RWPE2 (cell line): Measurements from ENCODE around the gene MCM7.

Experiments
- ATAC-seq: fragments of 200-7000 bp; cut with Tn5 transposase; 3 replicates; pipeline ENCODE4 v1.9.1; 2021; ENCODE audit warnings: low read depth
- DNase-seq: peaks from one replicate; pipeline ENCODE4 v3.0.0-alpha.2; 2020; ENCODE audit warnings: low spot score
- H3K27ac ChIP-seq: fragments of 450-650 bp; 2 replicates; pipeline ENCODE4 v1.5.1; 2017; ENCODE audit warnings: mild to moderate bottlenecking; ENCODE audit not compliant: poor library complexity, severe bottlenecking
- H3K27me3 ChIP-seq: fragments of 250-450 bp; sonication (Bioruptor Pico); 2 replicates; pipeline ENCODE4 v1.5.1; 2021; ENCODE audit warnings: mild to moderate bottlenecking, moderate library complexity; ENCODE audit not compliant: insufficient read depth, poor library complexity, severe bottlenecking
- H3K36me3 ChIP-seq: fragments of 250-450 bp; sonication (Bioruptor Pico); 2 replicates; pipeline ENCODE4 v1.5.1; 2020; ENCODE audit warnings: low read depth, mild to moderate bottlenecking, moderate library complexity
- H3K4me1 ChIP-seq: fragments of 250-450 bp; sonication (Bioruptor Pico); 2 replicates; pipeline ENCODE4 v1.5.1; 2021; ENCODE audit warnings: mild to moderate bottlenecking, moderate library complexity; ENCODE audit not compliant: insufficient read depth, poor library complexity, severe bottlenecking
- H3K4me3 ChIP-seq: fragments of 250-450 bp; sonication (Bioruptor Pico); 2 replicates; pipeline ENCODE4 v1.5.1; 2021; ENCODE audit warnings: mild to moderate bottlenecking, moderate library complexity; ENCODE audit not compliant: severe bottlenecking
- H3K9me3 ChIP-seq: fragments of 250-450 bp; sonication (Bioruptor Pico); 2 replicates; pipeline ENCODE4 v1.5.1; 2021; ENCODE audit warnings: mild to moderate bottlenecking, moderate library complexity; ENCODE audit not compliant: severe bottlenecking
- TF ChIP-seq, protein P1 (sequence below): fragments of 450-650 bp; IDR thresholded peaks from one replicate; pipeline ENCODE4 v1.5.1; 2017; ENCODE audit warnings: mild to moderate bottlenecking, moderate library complexity; ENCODE audit not compliant: poor library complexity, severe bottlenecking

MCM7 gene

DNA sequence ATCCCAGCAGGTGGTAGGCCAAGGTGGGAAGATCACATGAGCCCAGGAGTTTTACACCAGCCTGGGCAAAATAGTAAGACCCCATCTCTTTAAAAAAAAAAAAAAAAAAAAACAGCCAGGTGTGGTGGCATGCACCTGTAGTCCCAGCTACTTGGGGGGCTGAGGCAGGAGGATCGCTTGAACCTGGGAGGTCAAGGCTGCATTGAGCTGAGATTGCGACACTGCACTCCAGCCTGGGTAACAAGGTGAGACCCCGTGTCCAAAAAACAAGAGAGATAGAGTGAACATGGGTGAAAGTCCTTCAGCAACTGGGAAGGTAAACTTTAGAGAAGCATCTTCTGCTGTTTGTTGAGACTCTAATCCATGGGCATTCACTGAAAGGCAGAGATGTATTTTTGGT, 41.3 kb upstream of the MCM7 start:
- Histone ChIP-seq H3K9me3 (no peaks in the 10 kb centered on the region), H3K27ac (no peak overlapping the region), H3K36me3 (no peaks in the 10 kb centered on the region), H3K4me1 (no peaks in the 10 kb centered on the region), H3K27me3 (no peaks in the 10 kb centered on the region), H3K4me3 (no peak overlapping the region)
- DNase-seq: no peak
- no peak for ATAC-seq
- TF ChIP-seq, protein P1, sequence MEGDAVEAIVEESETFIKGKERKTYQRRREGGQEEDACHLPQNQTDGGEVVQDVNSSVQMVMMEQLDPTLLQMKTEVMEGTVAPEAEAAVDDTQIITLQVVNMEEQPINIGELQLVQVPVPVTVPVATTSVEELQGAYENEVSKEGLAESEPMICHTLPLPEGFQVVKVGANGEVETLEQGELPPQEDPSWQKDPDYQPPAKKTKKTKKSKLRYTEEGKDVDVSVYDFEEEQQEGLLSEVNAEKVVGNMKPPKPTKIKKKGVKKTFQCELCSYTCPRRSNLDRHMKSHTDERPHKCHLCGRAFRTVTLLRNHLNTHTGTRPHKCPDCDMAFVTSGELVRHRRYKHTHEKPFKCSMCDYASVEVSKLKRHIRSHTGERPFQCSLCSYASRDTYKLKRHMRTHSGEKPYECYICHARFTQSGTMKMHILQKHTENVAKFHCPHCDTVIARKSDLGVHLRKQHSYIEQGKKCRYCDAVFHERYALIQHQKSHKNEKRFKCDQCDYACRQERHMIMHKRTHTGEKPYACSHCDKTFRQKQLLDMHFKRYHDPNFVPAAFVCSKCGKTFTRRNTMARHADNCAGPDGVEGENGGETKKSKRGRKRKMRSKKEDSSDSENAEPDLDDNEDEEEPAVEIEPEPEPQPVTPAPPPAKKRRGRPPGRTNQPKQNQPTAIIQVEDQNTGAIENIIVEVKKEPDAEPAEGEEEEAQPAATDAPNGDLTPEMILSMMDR: no peak

DNA sequence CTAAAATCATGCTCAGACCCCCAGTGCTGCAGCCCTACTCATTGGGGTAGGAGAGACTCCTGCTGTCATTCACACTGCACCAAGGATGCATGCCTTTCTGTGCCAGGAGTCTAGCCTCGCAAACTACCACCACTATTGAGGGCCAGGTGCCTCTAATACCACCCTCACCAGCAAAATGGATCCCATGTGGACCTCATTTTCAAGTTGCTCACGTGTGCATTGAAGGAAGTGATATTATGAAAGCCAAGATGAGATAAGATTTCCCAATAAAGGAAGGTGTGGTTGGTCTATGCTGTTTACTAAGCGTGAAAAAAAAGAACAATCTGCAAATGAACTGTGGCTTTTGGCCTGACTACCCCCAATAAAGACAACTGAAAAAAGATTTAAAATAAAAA, 40.4 kb upstream of the MCM7 start:
- no peaks in the 10 kb centered on the region for H3K4me1 ChIP-seq
- DNase-seq (no peak), ATAC-seq (no peak)
- no peak overlapping the region for H3K27ac ChIP-seq
- H3K4me3 ChIP-seq: no peak overlapping the region
- no peaks in the 10 kb centered on the region for H3K27me3 ChIP-seq
- no peaks in the 10 kb centered on the region for H3K36me3 ChIP-seq
- H3K9me3 ChIP-seq: no peaks in the 10 kb centered on the region
- TF ChIP-seq, protein P1: no peak

DNA sequence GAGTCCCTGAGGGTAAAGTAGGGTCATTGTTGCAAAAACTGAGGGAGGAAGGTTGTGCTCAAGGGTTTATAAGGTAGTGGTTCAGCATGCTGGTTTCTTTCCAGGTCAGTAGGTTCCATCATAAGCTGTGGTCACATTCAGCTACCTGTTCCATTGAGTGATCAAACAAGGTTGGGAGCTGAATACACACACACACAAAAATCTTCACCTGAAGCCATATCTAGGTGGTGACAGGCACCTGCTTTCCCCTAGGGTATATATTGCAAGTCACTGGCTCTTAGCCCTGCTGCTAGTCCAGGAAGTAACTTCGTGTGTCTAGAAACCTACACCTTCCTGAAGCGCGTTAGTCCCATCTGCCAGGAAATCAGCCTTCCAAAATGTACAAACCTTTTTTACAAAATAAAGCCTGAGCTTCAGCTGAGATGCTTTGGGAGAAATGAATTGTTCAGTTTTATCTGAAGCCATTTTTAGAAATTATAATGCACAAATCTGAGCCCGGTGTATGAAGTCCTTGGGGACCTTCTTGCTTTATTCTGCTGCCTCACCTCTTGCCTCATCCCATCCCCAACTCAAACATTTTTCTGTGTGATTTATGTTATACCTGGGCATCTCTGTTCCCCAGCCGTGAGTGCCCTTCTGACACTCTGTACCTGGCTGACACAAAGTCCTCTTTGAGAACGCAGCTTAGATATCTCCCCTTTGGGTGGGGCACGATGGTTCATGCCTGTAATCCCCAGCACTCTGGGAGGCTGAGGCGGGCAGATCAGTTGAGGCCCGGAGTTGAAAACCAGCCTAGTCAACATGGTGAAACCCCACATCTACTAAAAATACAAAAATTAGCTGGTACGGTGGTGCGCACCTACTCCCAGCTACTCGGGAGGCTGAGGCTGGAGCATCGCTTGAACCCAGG, 36.9 kb upstream of the MCM7 start:
- no peak for DNase-seq
- H3K9me3 ChIP-seq: no peaks in the 10 kb centered on the region
- H3K4me3 ChIP-seq: no peak overlapping the region
- ATAC-seq: no peak
- no peaks in the 10 kb centered on the region for H3K36me3 ChIP-seq
- TF ChIP-seq, protein P1: no peak
- no peaks in the 10 kb centered on the region for H3K27me3 ChIP-seq
- H3K4me1 ChIP-seq: no peaks in the 10 kb centered on the region
- H3K27ac ChIP-seq: no peak overlapping the region

DNA sequence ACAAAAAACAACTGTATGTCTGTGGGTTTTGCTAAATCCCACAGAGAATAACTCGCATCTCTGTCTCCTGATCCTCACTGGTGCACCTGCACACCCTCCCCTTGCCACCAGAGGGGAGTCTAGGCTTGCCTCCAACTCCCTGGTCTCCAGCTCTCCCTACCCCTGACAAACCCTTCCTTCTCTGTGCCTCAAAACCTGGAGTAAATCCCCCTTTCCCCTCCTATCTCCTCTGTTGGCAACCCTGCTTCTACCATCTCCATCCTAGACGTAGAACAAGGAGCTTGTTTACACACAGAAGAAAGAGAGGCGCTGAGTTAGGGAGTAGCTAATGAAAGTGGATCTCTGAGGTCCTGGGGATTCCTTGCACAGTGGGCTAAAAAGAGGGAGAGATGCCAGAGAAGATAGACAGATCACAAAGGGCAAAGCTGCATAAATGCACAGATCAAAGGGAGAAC, 31.5 kb upstream of the MCM7 start:
- no peak for DNase-seq
- H3K27ac ChIP-seq: no peak overlapping the region
- H3K4me1 ChIP-seq: no peaks in the 10 kb centered on the region
- no peaks in the 10 kb centered on the region for H3K9me3 ChIP-seq
- ATAC-seq: peak; percentile 90
- no peak overlapping the region for H3K4me3 ChIP-seq
- TF ChIP-seq, protein P1: peak; percentile 90
- no peaks in the 10 kb centered on the region for H3K36me3 ChIP-seq
- H3K27me3 ChIP-seq: no peaks in the 10 kb centered on the region

DNA sequence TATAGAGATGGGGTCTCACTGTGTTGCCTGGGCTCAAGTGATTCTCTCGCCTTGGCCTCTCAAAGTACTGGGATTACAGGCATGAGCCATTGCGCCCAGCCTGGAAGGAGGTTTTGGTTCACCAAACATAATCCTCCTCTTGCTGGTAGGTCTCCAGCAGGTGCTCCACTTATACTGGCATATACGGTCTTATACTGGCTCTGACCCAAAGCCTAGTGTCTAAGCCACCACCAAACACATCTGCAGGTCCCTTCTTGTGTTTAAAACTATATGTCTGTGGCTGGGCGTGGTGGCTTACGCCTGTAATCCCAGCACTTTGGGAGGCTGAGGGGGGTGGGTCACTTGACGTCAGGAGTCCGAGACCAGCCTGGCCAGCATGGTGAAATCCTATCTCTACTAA, 30.9 kb upstream of the MCM7 start:
- H3K36me3 ChIP-seq: no peaks in the 10 kb centered on the region
- TF ChIP-seq, protein P1: no peak
- no peaks in the 10 kb centered on the region for H3K4me1 ChIP-seq
- no peak overlapping the region for H3K27ac ChIP-seq
- DNase-seq: no peak
- H3K9me3 ChIP-seq: no peaks in the 10 kb centered on the region
- no peak; the same call in 2 of the 3 replicates for ATAC-seq
- no peaks in the 10 kb centered on the region for H3K27me3 ChIP-seq
- H3K4me3 ChIP-seq: no peak overlapping the region
